T-cell (primary cell): Measurements from ENCODE around the gene RPL27. TPM values are rescaled to one million over a fixed set of nuclear protein-coding genes. Genes with fewer than 3 reads are reported as not detected.
A peak's percentile ranks its signal among the peaks of the same experiment; 100 is the strongest.
"Not testable (repeated sequence)": the region's sequence is repeated elsewhere in the genome, so short reads cannot be mapped to it uniquely, and the experiment has no call there.

Experiments
- ATAC-seq, 4 experiments: fragments of 200-7000 bp in 3 of 4; fragments of 150-1000 bp in 1 of 4; cut with Tn5 transposase; replicated peaks in 1 of 4; 1 replicate in 3 of 4; 2 replicates in 1 of 4; pipeline ENCODE4 v1.10.0; 2021; ENCODE audit warnings: moderate library complexity in 3 of 4, mild to moderate bottlenecking in 2 of 4, moderate number of reproducible peaks in 1 of 4
- CTCF ChIA-PET, 2 donors: fragments of 300-600 bp; sonication (Branson Sonifier 250); formaldehyde crosslinking; loops; one replicate each; lab custom pipeline; 2022; ENCODE audit warnings: antibody characterized with exemption in 2 of 2; lab: Charles Lee
- POLR2A ChIA-PET, 2 donors: fragments of 300-600 bp; sonication (Branson Sonifier 250); formaldehyde crosslinking; loops; one replicate each; lab custom pipeline; 2022; ENCODE audit warnings: antibody characterized with exemption in 2 of 2; lab: Charles Lee
- DNase-seq, 35 experiments: peaks; one replicate each; pipeline versions ENCODE4 v3.0.0 to v3.0.0-alpha.2; 2013 to 2023
- H3K27ac ChIP-seq: one replicate; pipeline ENCODE4 v1.5.1; 2013; ENCODE audit warnings: low read length
- H3K27me3 ChIP-seq, 2 experiments: replicated peaks in 1 of 2; 1 replicate in 1 of 2; 2 replicates in 1 of 2; pipeline versions ENCODE4 v1.6.1 to v1.7.0; 2013; ENCODE audit warnings: low read length in 1 of 2, mixed read lengths in 1 of 2; ENCODE audit not compliant: control insufficient read depth in 2 of 2, insufficient read depth in 2 of 2; ENCODE audit errors: extremely low read depth in 1 of 2
- H3K36me3 ChIP-seq, 2 donors: 1 replicate in 1 of 2; 2 replicates in 1 of 2; pipeline versions ENCODE4 v1.6.1 to v1.7.0; 2013; ENCODE audit warnings: low read length in 1 of 2; ENCODE audit not compliant: control insufficient read depth in 2 of 2, insufficient read depth in 1 of 2; ENCODE audit errors: extremely low read depth in 1 of 2
- H3K4me1 ChIP-seq, 2 experiments: 1 replicate in 1 of 2; 2 replicates in 1 of 2; pipeline versions ENCODE4 v1.6.1 to v1.7.0; 2013; ENCODE audit warnings: low read length in 2 of 2, mixed read lengths in 1 of 2; ENCODE audit not compliant: insufficient read depth in 2 of 2, control insufficient read depth in 1 of 2; ENCODE audit errors: extremely low read depth in 1 of 2
- H3K4me3 ChIP-seq, 2 donors: 1 replicate in 1 of 2; 2 replicates in 1 of 2; pipeline versions ENCODE4 v1.5.1 to v1.7.0; 2013; ENCODE audit warnings: mild to moderate bottlenecking in 2 of 2, low read length in 1 of 2, moderate library complexity in 1 of 2; ENCODE audit not compliant: control insufficient read depth in 1 of 2; ENCODE audit errors: extremely low read depth in 1 of 2
- H3K9me3 ChIP-seq: 2 replicates; pipeline ENCODE4 v1.7.0; 2013
- H3K27ac Mint-ChIP-seq, 2 donors: one replicate each; pipeline ENCODE4 v1.8.0; 2020 to 2021; ENCODE audit warnings: mild to moderate bottlenecking in 2 of 2, mixed read lengths in 2 of 2
- H3K27me3 Mint-ChIP-seq, 2 donors: one replicate each; pipeline ENCODE4 v1.8.0; 2021 to 2022; ENCODE audit warnings: mixed read lengths in 2 of 2
- H3K36me3 Mint-ChIP-seq: one replicate; pipeline ENCODE4 v1.8.0; 2021; ENCODE audit warnings: mixed read lengths
- H3K4me1 Mint-ChIP-seq, 3 donors: one replicate each; pipeline ENCODE4 v1.8.0; 2020 to 2022; ENCODE audit warnings: mixed read lengths in 3 of 3, mild to moderate bottlenecking in 1 of 3
- H3K4me3 Mint-ChIP-seq, 3 donors: one replicate each; pipeline ENCODE4 v1.8.0; 2020 to 2022; ENCODE audit warnings: mild to moderate bottlenecking in 3 of 3, mixed read lengths in 3 of 3, moderate library complexity in 3 of 3
- H3K9me3 Mint-ChIP-seq, 3 donors: one replicate each; pipeline ENCODE4 v1.8.0; 2020 to 2022; ENCODE audit warnings: mixed read lengths in 3 of 3
- WGBS: methylation state at CpG from one replicate; pipeline ENCODE4 v1.1.5; 2013; ENCODE audit warnings: missing lambda C conversion rate; ENCODE audit not compliant: insufficient coverage; 5-methylcytosine and 5-hydroxymethylcytosine counted together
- total RNA-seq, 35 experiments: library from RNA in 6 of 35; stranded (reverse) in 6 of 35; fragments of 120-200 nt in 1 of 35; gene quantifications; one replicate each; pipeline versions ENCODE4 v1.2.1 to v1.2.4 and lab custom pipeline; 2013 to 2026

Gene RPL27
- total RNA-seq, 5 donors from 2014 or later (not counting 1 experiment from before 2014, with no cell fraction given) = 1,254 to 1,790 (median 1,710) TPM

DNA sequence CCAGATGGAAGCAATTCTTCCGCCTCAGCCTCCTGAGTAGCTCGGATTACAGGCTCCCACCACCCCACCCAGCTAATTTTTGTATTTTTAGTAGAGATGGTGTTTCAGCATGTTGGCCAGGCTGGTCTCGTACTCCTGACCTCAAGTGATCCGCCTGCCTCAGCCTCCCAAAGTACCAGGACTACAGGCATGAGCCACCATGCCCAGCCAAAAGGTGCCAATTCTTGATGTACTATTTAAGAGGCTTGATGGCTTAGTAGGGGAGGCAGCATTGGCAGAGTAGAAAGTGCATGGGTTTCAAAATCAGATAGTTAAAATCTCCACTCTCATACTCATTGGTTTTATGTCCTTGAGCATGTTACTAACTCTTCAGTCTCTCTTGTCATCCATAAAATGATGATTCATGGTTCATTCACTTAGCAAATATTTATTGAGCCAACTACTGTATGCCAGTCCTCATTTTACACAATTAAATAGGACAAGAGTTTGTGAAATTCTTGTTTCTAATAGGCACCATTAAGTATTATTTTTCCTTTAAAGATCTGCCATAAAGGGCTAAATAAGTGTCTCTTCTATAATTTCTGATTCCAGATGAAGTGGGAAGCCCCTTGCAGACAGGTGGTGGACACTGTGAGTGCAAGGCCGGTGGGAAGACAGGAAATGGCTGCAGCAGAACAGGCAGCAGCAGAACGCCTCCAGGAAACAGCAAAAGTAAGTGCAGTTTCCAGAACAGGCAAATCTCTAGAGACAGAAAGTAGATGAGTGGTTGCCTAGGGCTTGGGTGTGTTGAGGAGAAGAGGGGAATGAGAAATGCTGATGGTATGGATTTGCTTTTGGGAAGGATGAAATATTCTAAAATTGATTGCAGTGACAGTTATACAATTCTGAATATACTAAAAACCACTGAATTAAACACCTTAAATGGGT is 8.2 kb upstream of the RPL27 start:
- H3K4me3 Mint-ChIP-seq = no peak overlapping the region
- H3K27ac Mint-ChIP-seq = no peak overlapping the region
- DNase-seq = no peak
- peaks cover 52% of the 10 kb centered on the region for H3K36me3 Mint-ChIP-seq
- Histone ChIP-seq H3K27me3 (no peaks in the 10 kb centered on the region), H3K36me3 (peaks cover 21 to 70% of the 10 kb centered on the region in 2 donors), H3K4me3 (no peak overlapping the region), H3K9me3 (no peaks in the 10 kb centered on the region), H3K4me1 (no peaks in the 10 kb centered on the region), H3K27ac (no peak overlapping the region)
- no peak for ATAC-seq
- H3K9me3 Mint-ChIP-seq = no peaks in the 10 kb centered on the region
- peaks cover 2 to 9% (median 7%) of the 10 kb centered on the region in 3 donors for H3K4me1 Mint-ChIP-seq
- 79% methylated on average over 2 of the region's 6 CpGs for WGBS
- ChIA-PET CTCF (no interaction called here), POLR2A (no interaction called here)
- H3K27me3 Mint-ChIP-seq = no peaks in the 10 kb centered on the region

DNA sequence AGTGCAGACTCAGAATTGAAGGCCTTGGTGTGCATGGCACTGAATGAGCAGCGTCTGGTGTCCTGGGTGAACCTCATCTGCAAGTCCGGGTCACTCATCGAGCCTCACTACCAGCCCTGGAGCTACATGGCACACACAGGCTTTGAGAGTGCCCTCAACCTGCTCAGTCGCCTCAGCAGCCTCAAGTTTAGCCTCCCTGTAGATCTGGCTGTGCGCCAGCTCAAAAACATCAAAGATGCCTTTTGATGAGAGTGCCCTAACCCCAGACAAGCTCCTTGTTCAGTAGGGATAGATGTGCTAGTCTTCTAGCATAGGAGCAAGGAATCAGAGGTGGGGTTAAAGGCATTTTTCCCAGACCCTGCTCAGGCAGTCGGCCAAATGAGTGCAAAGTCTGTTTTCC is 6.7 kb upstream of the RPL27 start:
- CTCF ChIA-PET = interaction anchor here in 1 of 2 donors (1.0 kb wide), 1 partner anchor 15 kb away, joined by 3 read pairs; no protein-coding TSS in a partner anchor
- no peak overlapping the region for H3K4me3 ChIP-seq
- POLR2A ChIA-PET = no interaction called here
- H3K27me3 ChIP-seq = no peaks in the 10 kb centered on the region
- Mint-ChIP-seq H3K36me3 (peaks cover 43% of the 10 kb centered on the region), H3K4me1 (peaks cover 0 to 6% (median 0%) of the 10 kb centered on the region in 3 donors), H3K27ac (no peak overlapping the region), H3K9me3 (no peaks in the 10 kb centered on the region), H3K27me3 (no peaks in the 10 kb centered on the region), H3K4me3 (no peak overlapping the region)
- no peaks in the 10 kb centered on the region for H3K4me1 ChIP-seq
- H3K27ac ChIP-seq = no peak overlapping the region
- WGBS = 100% methylated on average over 5 of the region's 6 CpGs
- ATAC-seq (no peak), DNase-seq (no peak)
- H3K9me3 ChIP-seq = no peaks in the 10 kb centered on the region
- peaks cover 21 to 59% of the 10 kb centered on the region in 2 donors for H3K36me3 ChIP-seq

DNA sequence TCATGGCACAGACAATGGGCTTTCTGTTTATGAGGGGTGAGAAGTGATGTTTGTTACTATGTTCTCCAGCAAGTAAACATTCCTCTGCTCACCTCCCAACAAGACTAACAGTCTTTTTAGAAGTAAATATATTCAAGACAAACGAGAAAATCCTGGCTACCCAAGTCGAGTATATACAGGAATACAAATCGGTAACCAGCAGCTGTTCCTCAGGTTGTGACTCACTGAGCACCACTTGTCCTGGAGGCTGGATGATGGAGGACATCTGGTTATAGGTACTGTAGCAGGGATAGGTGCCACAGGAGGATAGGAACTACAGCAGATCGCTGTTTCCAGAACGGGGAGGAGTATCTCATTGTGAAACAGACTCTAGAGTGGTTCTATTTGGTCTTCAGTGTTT is 5.3 kb upstream of the RPL27 start:
- ChIA-PET CTCF (interaction anchor here in 1 of 2 donors (0.6 kb wide), 1 partner anchor 10 kb away, joined by 5 read pairs; no protein-coding TSS in a partner anchor), POLR2A (no interaction called here)
- Histone ChIP-seq H3K4me3 (no peak overlapping the region), H3K36me3 (peaks cover 16 to 47% of the 10 kb centered on the region in 2 donors), H3K4me1 (peaks cover 3 to 6% of the 10 kb centered on the region in 2 experiments), H3K27ac (no peak overlapping the region), H3K27me3 (no peaks in the 10 kb centered on the region), H3K9me3 (no peaks in the 10 kb centered on the region)
- no peaks in the 10 kb centered on the region for H3K9me3 Mint-ChIP-seq
- H3K27ac Mint-ChIP-seq = no peak overlapping the region
- ATAC-seq (no peak), DNase-seq (no peak)
- peaks cover 38% of the 10 kb centered on the region for H3K36me3 Mint-ChIP-seq
- H3K4me1 Mint-ChIP-seq = peaks cover 5 to 9% (median 9%) of the 10 kb centered on the region in 3 donors
- no peaks in the 10 kb centered on the region for H3K27me3 Mint-ChIP-seq
- H3K4me3 Mint-ChIP-seq = no peak overlapping the region
- WGBS = 98% methylated on average over 4 of the region's 5 CpGs

DNA sequence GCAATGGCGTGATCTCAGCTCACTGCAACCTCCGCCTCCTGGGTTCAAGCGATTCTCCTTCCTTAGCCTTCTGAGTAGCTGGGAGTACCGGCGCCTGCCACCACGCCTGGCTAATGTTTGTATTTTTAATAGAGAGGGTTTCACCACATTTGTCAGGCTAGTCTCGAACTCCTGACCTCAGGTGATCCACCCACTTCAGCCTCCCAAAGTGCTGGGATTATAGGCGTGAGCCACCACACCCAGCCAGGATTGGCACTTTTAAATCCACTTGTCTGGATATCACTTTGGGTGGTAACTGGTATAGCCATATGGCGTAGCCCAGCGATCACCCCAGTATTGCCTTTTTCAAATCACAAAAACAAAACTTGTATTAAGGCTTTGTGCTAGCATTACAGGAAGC is 4.3 kb upstream of the RPL27 start:
- ATAC-seq, H3K27me3 ChIP-seq, H3K4me3 ChIP-seq, H3K27ac ChIP-seq, CTCF ChIA-PET, POLR2A ChIA-PET, DNase-seq, H3K9me3 ChIP-seq, H3K9me3 Mint-ChIP-seq, H3K4me3 Mint-ChIP-seq, H3K27me3 Mint-ChIP-seq, H3K27ac Mint-ChIP-seq: not testable (repeated sequence)
- H3K4me1 ChIP-seq = peaks cover 3 to 11% of the 10 kb centered on the region in 2 experiments
- Mint-ChIP-seq H3K4me1 (peaks cover 11 to 17% (median 16%) of the 10 kb centered on the region in 3 donors), H3K36me3 (peaks cover 34% of the 10 kb centered on the region)
- 100% methylated on average over 1 of the region's 10 CpGs for WGBS
- peaks cover 16 to 38% of the 10 kb centered on the region in 2 donors for H3K36me3 ChIP-seq

DNA sequence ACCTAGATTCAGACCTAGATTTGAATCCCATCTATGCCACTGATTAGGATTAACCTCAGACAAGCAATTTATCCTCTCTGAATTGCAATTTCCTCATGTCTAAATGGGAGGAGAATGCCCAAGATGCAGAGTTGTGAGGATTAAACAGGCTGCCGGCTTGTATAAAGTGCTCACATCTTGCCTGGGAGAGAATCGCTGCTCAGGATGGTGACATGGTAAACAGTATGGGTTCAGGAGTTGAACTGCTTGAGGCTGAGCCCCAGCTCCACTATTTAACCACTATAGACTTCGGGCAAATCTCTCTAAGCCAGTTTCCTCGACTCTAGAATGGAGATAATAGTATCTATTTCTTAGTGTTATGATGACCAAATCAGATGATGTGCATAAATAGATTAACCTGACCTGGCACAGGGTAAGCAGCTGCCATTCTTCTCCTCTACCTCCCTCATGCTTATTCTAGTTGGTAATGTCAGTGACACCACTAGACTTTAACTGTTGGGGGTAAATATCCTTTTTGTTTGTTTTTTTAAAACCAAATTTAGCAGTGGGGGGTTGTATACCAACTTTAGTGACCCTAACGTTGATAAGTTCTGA is 732 bp upstream of the RPL27 start:
- H3K9me3 Mint-ChIP-seq = no peaks in the 10 kb centered on the region
- H3K27me3 Mint-ChIP-seq = no peaks in the 10 kb centered on the region
- H3K9me3 ChIP-seq = no peaks in the 10 kb centered on the region
- ChIA-PET CTCF (interaction anchor here (0.5 to 2.9 kb wide), 16 partner anchors 9 to 486 kb away, joined by 3 to 18 read pairs (median 7); partner anchors contain the start of genes AARSD1 (in 1 of the 2), BECN1 (in 1 of the 2), DHX8 (in 1 of the 2) and IFI35 (in 1 of the 2)), POLR2A (interaction anchor here in 1 of 2 donors (0.6 to 2.7 kb wide), 12 partner anchors 9 to 391 kb away, joined by 3 to 14 read pairs (median 4); partner anchors contain the start of genes BRCA1, IFI35, NBR1 and RND2)
- H3K4me3 ChIP-seq = peak overlapping the region in 1 of 2 donors; percentile 8
- H3K27ac ChIP-seq = peak overlapping the region; percentile 94
- peak overlapping the region; percentile 90 to 97 (median 92) for H3K4me3 Mint-ChIP-seq
- H3K36me3 Mint-ChIP-seq = peaks cover 22% of the 10 kb centered on the region
- ATAC-seq = no peak
- peak overlapping the region; percentile 88 to 98 for H3K27ac Mint-ChIP-seq
- 20% methylated on average over 1 of the region's 5 CpGs for WGBS
- DNase-seq = no peak
- peaks cover 3 to 27% of the 10 kb centered on the region in 2 experiments for H3K4me1 ChIP-seq
- H3K4me1 Mint-ChIP-seq = peaks cover 24 to 30% (median 26%) of the 10 kb centered on the region in 3 donors
- H3K36me3 ChIP-seq = peaks cover 12 to 37% of the 10 kb centered on the region in 2 donors
- no peaks in the 10 kb centered on the region for H3K27me3 ChIP-seq

DNA sequence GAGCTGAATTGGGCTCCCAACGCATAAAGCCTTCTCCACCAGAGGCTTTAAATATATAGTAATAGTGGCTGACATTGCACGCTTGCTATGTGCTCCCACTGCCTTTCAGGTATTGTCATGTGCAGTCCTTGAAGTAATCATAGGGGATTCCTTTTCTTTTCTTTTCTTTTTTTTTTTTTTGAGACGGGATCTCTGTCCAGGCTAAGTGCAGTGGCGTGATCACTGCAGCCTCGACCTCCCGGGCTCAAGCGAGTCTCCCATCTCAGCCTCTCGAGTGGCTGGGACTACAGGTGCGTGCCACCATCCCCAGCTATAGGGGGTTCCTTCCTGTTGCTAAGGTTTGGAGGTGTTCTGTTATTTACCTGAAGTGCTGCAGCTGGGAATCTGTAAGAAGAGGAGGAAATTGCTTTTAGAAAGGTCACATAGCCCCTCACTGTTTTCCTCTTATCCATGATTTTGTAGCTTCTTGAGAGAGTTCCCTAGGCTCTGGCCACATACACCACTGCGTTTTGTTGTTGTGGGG is 845 bp downstream of the RPL27 start:
- Histone ChIP-seq H3K27me3 (no peaks in the 10 kb centered on the region), H3K4me1 (peaks cover 3 to 27% of the 10 kb centered on the region in 2 experiments), H3K36me3 (peaks cover 12 to 44% of the 10 kb centered on the region in 2 donors), H3K4me3 (peak overlapping the region; percentile 72 to 80), H3K9me3 (no peaks in the 10 kb centered on the region), H3K27ac (peak overlapping the region; percentile 94)
- H3K9me3 Mint-ChIP-seq = no peaks in the 10 kb centered on the region
- H3K27me3 Mint-ChIP-seq = no peaks in the 10 kb centered on the region
- ATAC-seq = no peak
- peaks cover 24 to 30% (median 26%) of the 10 kb centered on the region in 3 donors for H3K4me1 Mint-ChIP-seq
- peak overlapping the region; percentile 90 to 97 (median 92) for H3K4me3 Mint-ChIP-seq
- WGBS = 0% methylated on average over 5 of the region's 10 CpGs
- peak overlapping the region; percentile 88 to 98 for H3K27ac Mint-ChIP-seq
- no peak for DNase-seq
- POLR2A ChIA-PET = interaction anchor here in 1 of 2 donors (1.2 to 2.7 kb wide), 4 partner anchors 8 to 369 kb away, joined by 3 to 14 read pairs (median 7); partner anchors contain the start of genes IFI35 and RND2
- CTCF ChIA-PET = interaction anchor here in 1 of 2 donors (1.5 to 2.9 kb wide), 5 partner anchors 8 to 485 kb away, joined by 10 to 18 read pairs (median 12); partner anchors contain the start of genes DHX8, IFI35 and VAT1
- peaks cover 27% of the 10 kb centered on the region for H3K36me3 Mint-ChIP-seq
